Esophagus squamous epithelium (tissue), 4 donors: ENCODE data around the gene MOSMO.

Source experiments
- CTCF ChIP-seq, 6 experiments: fragments of 450-650 bp in 4 of 6; fragments of 200-600 bp in 2 of 6; sonication (generic) in 2 of 6; IDR thresholded peaks; one replicate each; pipeline ENCODE4 v1.5.1; 2016 to 2019; ENCODE audit warnings: antibody characterized with exemption in 6 of 6, mild to moderate bottlenecking in 4 of 6, moderate library complexity in 4 of 6
- POLR2A ChIP-seq, 4 donors: fragments of 450-650 bp; IDR thresholded peaks; one replicate each; pipeline ENCODE4 v1.6.1; 2017; ENCODE audit warnings: antibody characterized with exemption in 4 of 4, mild to moderate bottlenecking in 4 of 4, moderate library complexity in 3 of 4

DNA sequence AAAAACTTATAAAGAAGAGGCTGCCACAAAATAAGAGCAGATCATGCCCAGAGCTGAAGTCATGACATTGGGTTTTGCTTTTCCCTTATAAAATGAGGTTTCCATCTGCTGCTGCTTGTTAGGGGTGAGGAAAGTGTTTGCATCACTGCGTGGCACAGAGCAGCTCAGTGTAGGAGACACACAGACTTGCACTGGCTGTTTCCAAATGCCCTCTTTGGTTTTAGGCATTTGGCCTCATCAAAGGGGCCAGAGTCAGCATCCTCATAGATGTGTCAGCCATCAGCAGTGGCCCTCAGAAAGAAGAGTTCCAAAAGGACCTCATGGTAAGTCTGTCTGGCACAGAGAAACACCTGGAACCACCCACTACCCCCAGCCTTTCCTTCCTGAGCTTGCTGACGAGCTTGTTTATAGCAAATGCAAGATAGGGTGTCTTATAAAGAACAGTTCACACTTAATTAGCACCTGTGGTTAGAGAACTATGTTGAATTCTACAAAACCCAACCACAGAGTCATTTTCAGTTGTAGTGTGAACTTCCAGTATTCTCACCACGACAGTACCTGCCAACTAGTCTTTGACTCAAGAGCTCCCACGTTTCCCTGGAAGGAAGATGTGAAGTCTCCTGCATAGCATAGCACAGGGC is 101.5 kb downstream of the MOSMO start:
- TF ChIP-seq CTCF (IDR thresholded peaks at IDR 0.05) (no peak), POLR2A (IDR thresholded peaks at IDR 0.05) (no peak)
